GM19455 (cell line): ENCODE data around the gene SFI1.

Experiments used
- ATAC-seq: cut with Tn5 transposase; IDR thresholded peaks from one replicate; pipeline ENCODE4 v1.9.1; 2021; ENCODE audit not compliant: unreplicated experiment

Gene SFI1

GRCh38 chr22:31615491-31615860 is 119.1 kb downstream of the SFI1 start:
- ATAC-seq: no peak

- no peak for ATAC-seq
Observed at GRCh38 chr22:31615940-31616314, 119.6 kb downstream of the SFI1 start.

GRCh38 chr22:31616315-31616980 is 120.1 kb downstream of the SFI1 start:
- ATAC-seq: peak; percentile 48

- ATAC-seq: no peak
Observed at GRCh38 chr22:31618057-31618456, 121.7 kb downstream of the SFI1 start.

- ATAC-seq: no peak
Observed at GRCh38 chr22:31618471-31619176, 122.3 kb downstream of the SFI1 start.

GRCh38 chr22:31619611-31620300 is 123.4 kb downstream of the SFI1 start:
- ATAC-seq: no peak

GRCh38 chr22:31620756-31621480 is 124.6 kb downstream of the SFI1 start:
- no peak for ATAC-seq

- ATAC-seq: no peak
Observed at GRCh38 chr22:31621507-31622124, 125.3 kb downstream of the SFI1 start.

GRCh38 chr22:31622980-31623379 is 126.6 kb downstream of the SFI1 start:
- ATAC-seq: no peak

- no peak for ATAC-seq
Observed at GRCh38 chr22:31623592-31624304, 127.4 kb downstream of the SFI1 start.

GRCh38 chr22:31625257-31625640 is 128.9 kb downstream of the SFI1 start:
- no peak for ATAC-seq

GRCh38 chr22:31625661-31626426 is 129.5 kb downstream of the SFI1 start:
- no peak for ATAC-seq

GRCh38 chr22:31626427-31627150 is 130.3 kb downstream of the SFI1 start:
- ATAC-seq: no peak

GRCh38 chr22:31627223-31627731 is 130.9 kb downstream of the SFI1 start:
- no peak for ATAC-seq

GRCh38 chr22:31628362-31628761 is 132.0 kb downstream of the SFI1 start:
- ATAC-seq: no peak

GRCh38 chr22:31628969-31629708 is 132.8 kb downstream of the SFI1 start:
- no peak for ATAC-seq

- ATAC-seq: no peak
Observed at GRCh38 chr22:31629741-31630184, 133.4 kb downstream of the SFI1 start.
